ENCODE data around the gene OR9Q1. TPM values are rescaled to one million over a fixed set of nuclear protein-coding genes. Genes with fewer than 3 reads are reported as not detected.
A peak's percentile ranks its signal among the peaks of the same experiment; 100 is the strongest.

The OR9Q1 gene
- total RNA-seq, 2 donors from 2014 or later: 0.61 TPM; not detected in 1

DNA sequence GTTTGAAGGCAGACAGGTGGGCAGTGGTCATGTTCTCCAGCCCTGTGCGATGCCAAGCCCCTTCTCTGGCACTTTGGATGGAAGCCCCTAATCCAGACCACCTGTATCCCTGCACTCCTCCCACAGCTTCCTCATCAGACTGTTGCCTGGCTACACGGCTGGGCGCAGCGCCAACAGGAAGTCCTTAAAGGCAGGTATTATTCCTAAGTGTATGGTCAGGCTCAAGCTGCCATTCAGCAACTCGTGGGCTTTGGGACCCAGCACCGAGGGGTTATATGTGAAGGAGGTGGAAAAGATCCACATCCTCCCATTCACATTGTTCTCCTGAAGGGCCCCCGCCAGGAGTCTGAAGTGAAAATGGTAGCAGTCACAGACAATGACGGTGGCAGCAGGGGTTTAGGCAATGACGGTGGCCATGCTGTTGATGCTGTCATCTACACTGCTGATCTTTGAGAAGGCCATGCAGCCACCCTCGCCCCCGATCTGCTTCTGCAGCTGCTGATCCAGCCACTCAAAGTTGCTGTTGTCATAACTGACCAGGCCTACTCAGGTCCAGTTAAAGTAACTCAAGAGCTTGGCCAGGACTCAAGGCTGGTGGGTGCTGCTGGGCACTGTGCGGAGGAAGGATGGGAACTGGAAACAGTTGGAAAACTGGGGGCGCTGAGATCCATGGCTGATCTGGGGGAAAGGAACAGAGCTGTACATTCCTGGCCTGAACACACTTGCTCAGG lies 34.8 kb downstream of the OR9Q1 start:
- H3K4me1 Mint-ChIP-seq: no peaks in the 10 kb centered on the region
- no peak for ATAC-seq (replicated peaks)
- no peaks in the 10 kb centered on the region for H3K36me3 Mint-ChIP-seq (ENCODE audit: low read depth)
- H3K27me3 Mint-ChIP-seq: peaks cover 3% of the 10 kb centered on the region
- no peaks in the 10 kb centered on the region for H3K9me3 Mint-ChIP-seq
- H3K27ac Mint-ChIP-seq: no peak overlapping the region
- no peak overlapping the region for H3K4me3 Mint-ChIP-seq

DNA sequence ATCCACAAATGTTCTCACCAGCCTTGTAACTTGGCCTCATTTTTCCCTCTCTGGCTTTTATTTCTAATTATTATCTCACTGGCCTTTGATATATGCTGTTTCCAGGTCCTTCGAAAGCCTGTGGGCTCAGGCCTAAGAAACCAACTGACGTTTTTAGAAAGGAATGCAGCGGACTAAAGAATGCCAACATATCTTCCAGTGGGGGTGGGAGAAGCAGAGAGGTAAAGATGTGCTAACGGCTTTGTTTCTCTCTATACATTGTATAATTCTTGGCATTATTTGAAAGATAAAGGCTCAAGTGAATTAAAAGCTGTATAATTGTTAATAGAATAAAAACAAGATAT lies 35.3 kb downstream of the OR9Q1 start:
- Mint-ChIP-seq H3K4me1 (no peaks in the 10 kb centered on the region), H3K27me3 (peaks cover 3% of the 10 kb centered on the region), H3K27ac (no peak overlapping the region), H3K4me3 (no peak overlapping the region), H3K9me3 (no peaks in the 10 kb centered on the region), H3K36me3 (ENCODE audit: low read depth) (no peaks in the 10 kb centered on the region)
- no peak for ATAC-seq (replicated peaks)

DNA sequence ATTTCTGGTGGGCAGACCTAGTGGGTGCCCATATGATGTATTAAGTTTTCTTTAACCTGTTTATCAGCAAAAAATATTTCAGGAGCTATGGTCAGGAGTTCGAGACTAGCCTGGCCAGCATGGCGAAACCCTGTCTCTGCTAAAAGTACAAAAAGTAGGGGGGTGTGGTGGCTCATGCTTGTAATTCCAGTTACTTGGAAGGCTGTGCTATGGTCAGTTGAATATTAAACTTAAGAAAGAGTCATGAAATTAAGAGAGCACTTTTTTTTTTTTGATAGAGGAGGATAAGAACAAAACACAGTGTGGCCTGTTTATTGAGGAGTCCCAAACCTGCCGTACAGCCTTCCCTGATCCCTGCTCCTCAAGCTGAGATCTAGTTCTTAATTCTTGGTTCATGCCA lies 36.9 kb downstream of the OR9Q1 start:
- Mint-ChIP-seq H3K4me1 (no peaks in the 10 kb centered on the region), H3K27me3 (peaks cover 8% of the 10 kb centered on the region), H3K4me3 (no peak overlapping the region), H3K27ac (no peak overlapping the region), H3K9me3 (no peaks in the 10 kb centered on the region), H3K36me3 (ENCODE audit: low read depth) (no peaks in the 10 kb centered on the region)
- no peak for ATAC-seq (replicated peaks)

DNA sequence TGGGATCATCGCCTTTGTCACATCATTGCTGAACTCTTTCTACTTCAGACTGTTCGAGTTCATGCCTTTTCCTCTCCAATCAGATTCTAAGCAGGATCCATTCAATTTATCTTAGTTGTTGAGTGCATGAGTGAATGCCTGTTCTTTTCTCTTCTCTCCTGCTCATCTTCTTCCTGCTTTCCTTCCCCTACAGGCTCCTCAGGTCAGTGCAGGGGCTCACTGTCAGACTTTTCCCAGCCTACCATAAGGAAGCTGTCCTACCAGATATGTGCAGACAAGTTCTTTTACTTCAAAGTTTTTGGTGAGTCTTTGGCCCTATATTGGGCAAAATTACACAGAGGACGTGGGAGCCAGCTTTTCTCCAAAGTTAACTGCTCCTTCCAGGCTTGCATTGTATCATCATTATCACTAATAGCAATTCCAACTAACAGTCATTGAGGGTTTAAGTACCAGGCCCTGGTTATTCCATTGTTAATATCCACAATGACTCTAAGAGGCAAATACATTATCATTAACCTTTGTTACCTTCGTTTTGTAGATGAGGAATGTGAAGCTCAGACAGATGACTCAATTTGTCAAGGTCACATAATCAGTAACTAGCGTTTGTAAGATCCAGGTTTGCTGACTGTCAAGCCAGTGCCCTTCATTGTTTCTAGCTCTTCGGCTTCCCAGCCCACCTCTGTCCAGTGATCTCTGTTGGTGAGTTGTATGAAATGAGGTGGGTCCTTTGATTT lies 37.4 kb downstream of the OR9Q1 start:
- peaks cover 8% of the 10 kb centered on the region for H3K27me3 Mint-ChIP-seq
- ATAC-seq (replicated peaks): no peak
- no peaks in the 10 kb centered on the region for H3K4me1 Mint-ChIP-seq
- H3K36me3 Mint-ChIP-seq (ENCODE audit: low read depth): no peaks in the 10 kb centered on the region
- H3K27ac Mint-ChIP-seq: no peak overlapping the region
- H3K9me3 Mint-ChIP-seq: no peaks in the 10 kb centered on the region
- H3K4me3 Mint-ChIP-seq: no peak overlapping the region

DNA sequence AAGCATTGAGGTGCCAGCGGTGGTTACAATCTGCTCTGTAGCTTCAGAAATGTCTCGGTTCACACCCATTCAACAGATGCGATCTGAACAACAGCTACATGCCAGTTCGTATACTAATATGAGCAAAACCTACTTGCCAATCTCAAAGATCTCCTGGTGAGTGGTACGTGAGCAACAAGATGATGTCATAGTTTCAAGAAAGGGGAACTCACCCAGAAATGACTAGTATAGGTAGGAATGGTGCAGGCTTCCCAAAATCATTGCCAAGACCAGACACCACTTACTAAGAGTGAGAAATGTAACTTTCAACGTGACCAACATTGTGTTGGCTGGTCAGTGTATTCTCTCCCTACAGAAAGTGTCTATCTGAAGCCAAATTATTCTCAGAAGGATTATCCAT lies 38.1 kb downstream of the OR9Q1 start:
- H3K9me3 Mint-ChIP-seq: no peaks in the 10 kb centered on the region
- no peaks in the 10 kb centered on the region for H3K4me1 Mint-ChIP-seq
- no peak overlapping the region for H3K27ac Mint-ChIP-seq
- peaks cover 8% of the 10 kb centered on the region for H3K27me3 Mint-ChIP-seq
- no peaks in the 10 kb centered on the region for H3K36me3 Mint-ChIP-seq (ENCODE audit: low read depth)
- H3K4me3 Mint-ChIP-seq: no peak overlapping the region
- peak; percentile 68 for ATAC-seq (replicated peaks)

DNA sequence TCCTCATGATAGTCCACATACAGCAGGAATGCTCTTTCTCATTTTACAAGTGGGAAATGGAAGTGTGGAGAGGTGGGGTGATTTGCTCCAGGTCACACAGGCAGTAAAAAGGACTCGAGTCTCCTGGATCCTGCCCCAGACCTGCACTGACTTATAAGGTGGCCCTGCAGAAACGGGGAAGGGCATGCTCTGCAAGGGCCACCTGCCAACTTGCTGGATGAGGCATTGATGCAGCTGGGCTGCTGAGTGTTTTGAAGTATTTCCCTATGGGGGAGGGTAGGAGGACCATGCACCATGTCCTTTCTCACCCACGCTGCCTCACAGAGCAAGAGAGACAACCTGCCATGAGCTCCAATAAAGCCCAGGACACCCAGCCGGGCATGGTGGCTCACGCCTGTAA lies 44.0 kb downstream of the OR9Q1 start:
- Mint-ChIP-seq H3K4me1 (no peaks in the 10 kb centered on the region), H3K4me3 (no peak overlapping the region), H3K36me3 (ENCODE audit: low read depth) (no peaks in the 10 kb centered on the region), H3K27me3 (peaks cover 5% of the 10 kb centered on the region), H3K9me3 (no peaks in the 10 kb centered on the region), H3K27ac (no peak overlapping the region)
- ATAC-seq (replicated peaks): no peak

DNA sequence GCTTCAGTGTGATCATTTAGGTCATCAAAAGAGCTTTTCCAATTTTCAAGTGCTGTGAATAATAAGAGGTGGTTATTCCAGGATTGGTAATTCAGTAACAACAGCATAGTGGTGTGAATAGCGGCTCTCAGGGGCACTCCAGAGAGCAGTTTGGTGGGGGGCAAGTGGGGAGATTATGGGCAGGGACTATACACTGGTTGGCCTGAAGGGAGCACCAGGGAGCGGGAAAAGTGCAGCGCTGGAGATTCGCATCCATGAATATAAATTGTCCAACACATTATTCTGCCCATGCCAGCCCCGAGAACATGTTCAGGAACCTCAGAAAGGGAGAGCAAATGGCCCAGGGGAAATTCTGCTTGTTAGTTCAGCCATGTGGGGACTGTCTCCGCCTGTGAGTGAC lies 45.0 kb downstream of the OR9Q1 start:
- no peaks in the 10 kb centered on the region for H3K9me3 Mint-ChIP-seq
- ATAC-seq (replicated peaks): no peak
- H3K36me3 Mint-ChIP-seq (ENCODE audit: low read depth): no peaks in the 10 kb centered on the region
- peaks cover 5% of the 10 kb centered on the region for H3K27me3 Mint-ChIP-seq
- no peak overlapping the region for H3K4me3 Mint-ChIP-seq
- H3K27ac Mint-ChIP-seq: no peak overlapping the region
- no peaks in the 10 kb centered on the region for H3K4me1 Mint-ChIP-seq

DNA sequence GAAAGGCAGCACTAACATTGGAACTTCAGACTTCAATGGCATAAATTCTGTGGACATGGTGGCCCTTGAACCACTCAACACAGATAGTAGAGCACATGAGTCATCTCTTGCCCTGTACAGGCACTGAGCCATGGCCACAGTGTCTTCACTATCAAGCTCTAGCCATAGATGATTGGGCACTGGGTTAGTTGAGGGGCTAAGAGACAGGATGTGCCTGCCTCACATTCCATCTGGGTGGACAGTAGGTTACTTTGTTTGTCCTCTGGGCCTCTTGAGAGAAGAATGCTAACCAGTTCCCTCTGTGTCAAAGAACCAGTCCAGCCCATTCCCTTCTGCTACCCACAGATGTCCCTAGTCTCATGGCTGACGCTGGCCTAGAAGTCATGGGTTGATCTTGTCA lies 46.9 kb downstream of the OR9Q1 start:
- H3K9me3 Mint-ChIP-seq: no peaks in the 10 kb centered on the region
- H3K27ac Mint-ChIP-seq: no peak overlapping the region
- H3K27me3 Mint-ChIP-seq: no peaks in the 10 kb centered on the region
- no peak for ATAC-seq (replicated peaks)
- H3K36me3 Mint-ChIP-seq (ENCODE audit: low read depth): no peaks in the 10 kb centered on the region
- no peaks in the 10 kb centered on the region for H3K4me1 Mint-ChIP-seq
- H3K4me3 Mint-ChIP-seq: no peak overlapping the region

DNA sequence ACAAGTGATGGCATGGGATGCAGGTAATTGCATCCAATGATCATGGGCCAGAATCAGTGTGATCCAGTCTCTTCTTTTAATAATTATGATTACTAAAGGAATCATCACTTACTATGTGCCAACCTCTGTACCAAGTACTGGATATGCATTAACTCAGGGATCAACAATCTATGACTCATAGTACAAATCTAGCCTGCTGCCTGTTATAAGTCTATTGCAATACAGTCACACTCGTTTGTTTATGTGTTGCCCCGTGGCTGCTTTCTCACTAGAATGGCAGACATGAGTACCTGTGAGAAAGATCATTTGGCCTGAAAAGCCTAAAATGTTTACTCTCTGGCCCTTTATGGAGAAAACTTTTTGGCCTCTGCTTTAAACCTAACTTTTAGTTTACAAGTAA lies 52.1 kb downstream of the OR9Q1 start:
- Mint-ChIP-seq H3K4me1 (no peaks in the 10 kb centered on the region), H3K27me3 (no peaks in the 10 kb centered on the region), H3K36me3 (ENCODE audit: low read depth) (no peaks in the 10 kb centered on the region), H3K27ac (no peak overlapping the region), H3K9me3 (no peaks in the 10 kb centered on the region), H3K4me3 (no peak overlapping the region)
- no peak for ATAC-seq (replicated peaks)

DNA sequence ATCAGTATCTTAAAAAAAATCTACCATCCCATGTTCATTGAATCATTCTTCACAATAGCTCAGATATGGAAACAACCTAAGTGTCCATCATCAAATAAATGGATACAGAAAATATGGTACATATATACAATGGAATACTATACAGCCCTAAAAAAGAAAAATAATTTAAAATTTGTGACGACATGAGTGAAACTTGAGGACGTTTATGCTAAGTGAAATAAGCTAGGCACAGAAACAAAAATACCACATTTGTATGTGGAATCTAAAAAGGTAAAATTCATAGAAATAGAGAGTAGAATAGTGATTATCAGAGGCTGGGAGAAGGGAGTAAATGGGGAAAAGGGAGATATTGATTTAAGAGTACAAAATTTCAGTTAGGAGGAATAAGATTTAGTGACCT lies 62.8 kb downstream of the OR9Q1 start:
- H3K4me3 Mint-ChIP-seq: no peak overlapping the region
- H3K27me3 Mint-ChIP-seq: peaks cover 7% of the 10 kb centered on the region
- H3K9me3 Mint-ChIP-seq: no peaks in the 10 kb centered on the region
- H3K4me1 Mint-ChIP-seq: no peaks in the 10 kb centered on the region
- H3K27ac Mint-ChIP-seq: no peak overlapping the region
- ATAC-seq (replicated peaks): no peak
- no peaks in the 10 kb centered on the region for H3K36me3 Mint-ChIP-seq (ENCODE audit: low read depth)

DNA sequence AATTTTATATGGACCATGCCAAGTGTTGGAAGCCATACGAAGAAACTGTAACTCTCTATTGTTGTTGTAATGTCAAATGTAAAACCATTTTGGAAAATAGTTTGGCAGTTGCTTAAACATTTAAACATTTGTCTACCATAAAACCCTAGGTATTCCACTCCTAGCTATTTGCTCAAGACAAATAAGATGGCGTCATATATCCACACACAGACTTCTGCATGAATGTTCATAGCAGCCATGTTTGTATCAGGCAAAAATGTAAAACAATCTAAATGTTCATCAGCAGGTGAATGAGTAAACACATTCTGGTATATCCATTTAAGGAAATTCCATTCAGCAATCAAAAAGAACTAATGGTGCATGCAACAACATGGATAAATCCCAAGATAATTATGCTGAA lies 73.8 kb downstream of the OR9Q1 start:
- Mint-ChIP-seq H3K4me3 (no peak overlapping the region), H3K4me1 (no peaks in the 10 kb centered on the region), H3K27ac (no peak overlapping the region), H3K9me3 (peaks cover 8% of the 10 kb centered on the region), H3K36me3 (ENCODE audit: low read depth) (no peaks in the 10 kb centered on the region), H3K27me3 (peaks cover 4% of the 10 kb centered on the region)
- no peak for ATAC-seq (replicated peaks)

DNA sequence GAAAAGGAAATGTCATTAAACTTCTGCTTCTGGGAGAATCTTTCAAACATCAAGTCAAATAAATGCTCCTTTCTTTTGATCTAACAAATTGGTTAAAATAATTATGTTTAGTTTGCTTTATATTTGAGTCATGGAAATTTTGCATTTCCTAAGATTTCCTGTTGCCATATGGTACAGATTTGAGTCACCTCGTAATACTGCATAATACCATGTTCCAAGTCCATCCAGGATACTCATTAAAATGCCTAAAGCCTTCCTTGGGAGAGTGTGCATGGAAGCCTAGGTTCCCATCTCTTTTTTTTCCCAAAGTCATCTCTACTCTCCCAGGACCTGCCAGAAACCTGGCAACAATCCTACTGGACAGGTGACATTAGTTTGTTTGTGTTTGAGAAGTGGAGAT lies 97.4 kb downstream of the OR9Q1 start:
- Mint-ChIP-seq H3K27ac (no peak overlapping the region), H3K4me3 (no peak overlapping the region), H3K36me3 (ENCODE audit: low read depth) (no peaks in the 10 kb centered on the region)

DNA sequence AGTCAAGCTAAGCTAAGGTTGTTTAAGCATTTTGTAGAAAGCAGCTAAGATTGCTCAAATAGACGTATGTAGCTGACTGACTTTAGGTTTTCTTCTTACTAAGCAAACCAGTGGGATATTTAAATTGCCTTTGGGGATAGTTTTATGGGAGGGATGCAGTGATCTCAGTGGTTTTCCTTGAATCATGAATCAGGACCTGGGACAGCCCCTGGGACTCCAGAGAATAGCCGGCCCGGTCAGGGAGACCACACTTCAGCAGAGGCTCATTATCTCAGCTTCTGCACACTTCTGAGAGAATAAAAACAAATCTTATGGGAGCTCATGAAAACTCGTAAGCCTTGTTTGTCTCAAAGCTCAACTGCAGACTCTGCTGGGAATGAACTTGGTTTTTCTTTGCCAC lies 101.8 kb downstream of the OR9Q1 start, which contains the start of gene OR9I1:
OR9I1 (minus strand) TSS at position 62 of the 400 bp plus-strand sequence. CDS start 6,086 bp downstream, outside the sequence.
- no peak within 1 kb of the TSS for H3K27ac Mint-ChIP-seq
- no peaks in the 10 kb centered on the region for H3K36me3 Mint-ChIP-seq (ENCODE audit: low read depth)
- H3K9me3 Mint-ChIP-seq: no peaks in the 10 kb centered on the region
- no peak for ATAC-seq (replicated peaks)
- H3K4me3 Mint-ChIP-seq: no peak within 1 kb of the TSS
- no peaks in the 10 kb centered on the region for H3K4me1 Mint-ChIP-seq
- peaks cover 14% of the 10 kb centered on the region for H3K27me3 Mint-ChIP-seq

More for the DNA sequence above, 97.4 kb downstream of the OR9Q1 start:
- ATAC-seq (replicated peaks): no peak
- H3K4me1 Mint-ChIP-seq: no peaks in the 10 kb centered on the region
- peaks cover 20% of the 10 kb centered on the region for H3K27me3 Mint-ChIP-seq
- peaks cover 4% of the 10 kb centered on the region for H3K9me3 Mint-ChIP-seq

DNA sequence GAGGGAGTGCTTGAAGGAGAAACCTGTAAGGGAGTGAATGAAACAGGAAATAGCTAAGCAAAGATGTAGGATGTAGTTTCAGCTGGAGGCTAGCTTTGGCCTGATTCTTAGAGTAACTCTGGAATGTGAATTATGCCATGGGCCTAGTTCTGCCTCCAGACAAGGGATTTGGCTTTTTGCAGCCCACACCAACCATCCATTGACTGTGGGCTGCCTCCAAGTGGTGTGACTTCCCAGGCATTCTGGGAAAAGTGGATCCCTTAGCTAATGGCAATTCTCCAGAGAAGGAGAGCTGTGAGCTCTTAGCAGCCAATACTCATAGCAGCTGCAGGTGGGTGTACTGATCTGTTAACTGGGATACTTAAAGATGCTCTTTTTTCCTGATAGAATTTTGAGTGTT lies 103.7 kb downstream of the OR9Q1 start:
- H3K4me1 Mint-ChIP-seq: no peaks in the 10 kb centered on the region
- no peaks in the 10 kb centered on the region for H3K36me3 Mint-ChIP-seq (ENCODE audit: low read depth)
- H3K27me3 Mint-ChIP-seq: peaks cover 10% of the 10 kb centered on the region
- ATAC-seq (replicated peaks): no peak
- H3K27ac Mint-ChIP-seq: no peak overlapping the region
- H3K9me3 Mint-ChIP-seq: no peaks in the 10 kb centered on the region
- no peak overlapping the region for H3K4me3 Mint-ChIP-seq

DNA sequence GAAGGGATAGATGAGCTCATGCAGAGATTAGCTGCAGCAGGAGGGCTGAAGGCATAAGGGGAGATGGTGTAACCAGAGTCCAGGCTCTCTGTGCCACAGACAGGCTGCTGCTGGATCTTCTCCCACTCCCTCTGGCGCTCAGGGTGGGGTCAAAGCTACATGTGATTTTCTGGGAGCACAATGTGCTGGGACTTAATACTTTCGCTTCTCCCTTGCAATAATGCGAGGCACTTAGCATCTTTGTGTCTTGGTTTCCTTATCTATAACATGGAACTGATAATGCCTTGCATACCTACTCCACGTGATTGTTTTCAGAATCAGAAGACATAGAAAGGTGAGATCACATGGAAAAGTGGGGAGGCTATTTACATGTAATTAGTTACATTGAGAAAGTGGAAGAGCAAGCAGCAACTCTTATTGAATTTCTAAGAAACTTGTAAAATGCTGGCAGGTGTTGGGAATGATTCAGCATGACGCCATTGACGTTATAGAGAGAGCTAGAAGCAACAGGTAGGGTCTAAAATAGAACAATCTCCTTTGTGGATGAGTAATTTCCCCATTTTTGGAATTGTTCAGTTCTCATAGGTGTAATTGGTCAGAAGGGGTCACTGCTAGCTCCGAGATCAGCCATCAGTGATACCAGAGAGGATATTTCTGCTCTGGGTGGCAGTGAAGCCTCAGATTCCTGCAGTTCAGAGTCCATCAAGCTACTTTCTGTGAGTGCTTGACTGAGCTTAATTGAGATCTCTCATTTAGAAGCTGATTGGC lies 109.8 kb downstream of the OR9Q1 start:
- ATAC-seq (replicated peaks): no peak
- H3K9me3 Mint-ChIP-seq: no peaks in the 10 kb centered on the region
- no peak overlapping the region for H3K4me3 Mint-ChIP-seq
- H3K4me1 Mint-ChIP-seq: no peaks in the 10 kb centered on the region
- no peaks in the 10 kb centered on the region for H3K27me3 Mint-ChIP-seq
- no peak overlapping the region for H3K27ac Mint-ChIP-seq
- no peaks in the 10 kb centered on the region for H3K36me3 Mint-ChIP-seq (ENCODE audit: low read depth)
